Activated CD8-positive, alpha-beta memory T cell treated with anti-CD3 and anti-CD28 coated beads for 36 hours (primary cell): Measurements from ENCODE around the gene CNOT1. TPM values are rescaled to one million over a fixed set of nuclear protein-coding genes. Genes with fewer than 3 reads are reported as not detected.

ENCODE experiments used
- CTCF ChIA-PET: fragments of 350-600 bp; sonication (Branson Sonifier 250); formaldehyde crosslinking; loops from one replicate; lab custom pipeline; 2021; ENCODE audit warnings: antibody characterized with exemption; lab: Charles Lee
- POLR2A ChIA-PET: fragments of 350-600 bp; sonication (Branson Sonifier 250); formaldehyde crosslinking; loops from one replicate; lab custom pipeline; 2021; ENCODE audit warnings: antibody characterized with exemption; lab: Charles Lee
- total RNA-seq, 2 experiments: library from RNA; stranded (reverse); gene quantifications; one replicate each; pipeline ENCODE4 v1.2.3, GENCODE V29; 2021

The CNOT1 gene
- total RNA-seq, 2 experiments from 2014 or later, result 316 to 334 TPM

GRCh38 chr16:58478427-58478826 lies 151.2 kb downstream of the CNOT1 start:
- ChIA-PET POLR2A (no interaction called here), CTCF (interaction anchor here (0.6 kb wide), 1 partner anchor 234 kb away, joined by 4 read pairs; no protein-coding TSS in a partner anchor)

- ChIA-PET CTCF (no interaction called here), POLR2A (no interaction called here)
Measured at GRCh38 chr16:58476791-58477190, 152.8 kb downstream of the CNOT1 start.

- CTCF ChIA-PET, result no interaction called here
- POLR2A ChIA-PET, result no interaction called here
Measured at GRCh38 chr16:58475091-58475619, 154.5 kb downstream of the CNOT1 start.

GRCh38 chr16:58474296-58474695 lies 155.3 kb downstream of the CNOT1 start:
- ChIA-PET POLR2A (no interaction called here), CTCF (no interaction called here)

GRCh38 chr16:58472827-58473226 lies 156.8 kb downstream of the CNOT1 start:
- POLR2A ChIA-PET, result no interaction called here

GRCh38 chr16:58472266-58472665 lies 157.4 kb downstream of the CNOT1 start:
- ChIA-PET CTCF (no interaction called here), POLR2A (no interaction called here)

More at GRCh38 chr16:58472827-58473226, 156.8 kb downstream of the CNOT1 start:
- CTCF ChIA-PET, result no interaction called here

- ChIA-PET POLR2A (no interaction called here), CTCF (interaction anchor here (0.6 to 0.7 kb wide), 3 partner anchors 66 to 471 kb away, joined by 3 to 4 read pairs (median 3); partner anchors contain the start of genes GINS3 and ZNF319)
Measured at GRCh38 chr16:58471209-58471975, 158.2 kb downstream of the CNOT1 start.

Other genes with a start within 250 kb of the CNOT1 start
- gene GINS3, start 237.4 kb downstream of the CNOT1 start, total RNA-seq, result 10 to 100 TPM; 25.9 to 26.9 TPM
- gene NDRG4, start 129.7 kb downstream of the CNOT1 start, total RNA-seq, result 1 to 10 TPM; 3.1 TPM
- gene SETD6, start 114.3 kb downstream of the CNOT1 start, total RNA-seq, result 10 to 100 TPM; 25.2 to 26.5 TPM
- 10 to 100 TPM; 12.6 to 13.8 TPM for gene SLC38A7, start 54.9 kb upstream of the CNOT1 start, total RNA-seq
- 100 to 1,000 TPM; 155 to 161 TPM for gene GOT2, start 104.5 kb upstream of the CNOT1 start, total RNA-seq